ENCODE measurements around the gene L1CAM.
"Not testable (repeated sequence)": the region's sequence is repeated elsewhere in the genome, so short reads cannot be mapped to it uniquely, and the experiment has no call there.

L1CAM gene

DNA sequence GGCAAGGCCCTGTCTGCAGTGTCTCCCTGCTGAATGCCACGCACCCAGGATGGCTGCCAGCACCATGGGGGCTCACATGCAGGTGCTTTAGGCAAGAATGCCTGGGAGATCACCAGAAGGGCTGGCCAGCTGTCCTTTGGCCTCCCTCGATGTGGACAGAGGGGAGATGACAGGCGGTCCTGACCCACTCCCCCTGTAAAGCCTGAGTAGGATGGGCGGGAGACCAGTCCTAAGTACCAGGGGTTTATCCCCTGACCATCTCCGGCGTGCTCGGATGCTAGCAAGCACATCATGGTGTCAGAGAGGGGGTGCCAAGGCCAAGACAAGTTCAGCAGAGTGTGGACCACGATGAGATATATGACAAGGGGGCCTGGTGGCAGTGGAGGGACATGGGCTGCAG, 60.9 kb downstream of the L1CAM start:
- DNase-seq = no peak

DNA sequence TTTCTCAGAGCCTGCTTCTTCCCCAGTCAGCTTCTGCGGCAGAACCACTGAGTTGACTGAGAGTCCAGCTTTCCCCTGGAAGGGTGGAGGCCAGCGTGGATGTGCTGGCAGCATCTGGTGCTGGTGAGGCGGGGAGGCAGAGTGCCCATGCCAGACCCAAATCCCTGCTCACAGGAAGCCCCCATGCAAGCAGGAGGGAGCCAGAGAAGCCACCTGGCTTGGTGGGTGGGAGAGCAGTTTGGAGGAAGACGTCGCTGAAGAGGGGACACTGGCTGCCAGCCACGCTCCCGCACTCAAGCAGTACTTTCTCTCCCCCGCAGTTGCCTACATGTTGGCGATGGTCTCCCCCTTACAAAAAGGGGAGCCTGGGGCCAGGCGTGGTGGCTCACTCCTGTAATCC, 61.6 kb downstream of the L1CAM start:
- no peak for DNase-seq

DNA sequence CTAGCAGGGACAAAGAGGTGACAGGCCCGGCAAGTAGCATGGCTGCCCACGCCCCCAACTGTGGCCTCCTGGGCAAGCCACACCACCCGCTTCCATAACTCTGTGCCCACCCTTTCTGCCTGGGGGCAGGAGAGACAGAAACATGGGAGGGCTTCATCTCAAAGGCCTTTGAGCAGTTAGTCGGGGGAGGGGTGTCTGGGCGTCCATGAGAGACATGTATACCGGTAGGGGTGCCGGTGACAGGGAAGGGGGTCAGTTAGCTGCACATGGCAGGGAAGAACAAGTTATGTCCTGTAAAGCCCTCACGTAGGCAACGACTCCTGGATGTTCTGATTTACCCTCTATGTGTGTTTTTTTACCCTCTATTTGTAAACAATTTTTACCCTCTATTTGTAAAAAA, 64.9 kb downstream of the L1CAM start:
- DNase-seq = no peak

DNA sequence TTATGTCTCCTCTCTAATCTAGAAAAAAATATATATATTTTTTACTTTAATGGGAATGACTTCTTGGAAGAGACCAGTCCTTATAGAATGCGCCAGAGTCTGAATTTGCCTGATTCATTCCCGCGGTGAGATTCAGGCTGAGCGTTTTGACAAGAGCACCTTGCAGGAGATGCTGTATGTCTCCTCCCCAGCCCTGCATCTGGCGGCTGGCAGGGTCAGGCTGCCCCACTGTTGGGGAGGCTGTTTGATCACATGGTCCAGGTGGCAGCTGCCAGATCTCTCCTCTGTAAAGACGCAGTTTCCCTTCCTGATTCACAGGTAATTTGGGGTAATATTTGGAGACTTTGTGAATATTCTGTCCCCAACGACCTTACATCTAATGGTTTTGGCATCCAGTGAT, 65.4 kb downstream of the L1CAM start:
- no peak for DNase-seq

GRCh38 chrX:153819384-153820040, 66.5 kb downstream of the L1CAM start:
- DNase-seq = no peak

GRCh38 chrX:153818571-153819383, 67.2 kb downstream of the L1CAM start:
- DNase-seq = peak; percentile 63

DNA sequence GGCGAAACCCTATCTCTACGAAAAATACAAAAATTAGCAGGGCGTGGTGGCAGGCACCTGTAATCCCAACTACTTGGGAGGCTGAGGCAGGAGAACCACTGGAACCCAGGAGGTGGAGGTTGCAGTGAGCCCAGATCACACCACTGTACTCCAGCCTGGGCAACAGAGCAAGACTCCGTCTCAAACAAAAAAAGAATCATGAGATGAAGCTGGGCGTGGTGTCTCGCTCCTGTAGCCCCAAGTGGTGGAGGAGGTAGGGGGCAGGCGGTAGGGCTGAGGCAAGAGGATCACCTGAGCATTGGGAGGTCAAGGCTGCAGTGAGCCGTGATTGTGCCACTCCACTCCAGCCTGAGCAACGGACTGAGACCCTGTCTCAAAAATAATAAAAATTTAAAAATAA, 67.9 kb downstream of the L1CAM start:
- not testable (repeated sequence) for DNase-seq

- DNase-seq = peak; percentile 42
Observed at GRCh38 chrX:153816831-153817690, 68.9 kb downstream of the L1CAM start.

- DNase-seq = no peak
Observed at GRCh38 chrX:153814591-153815315, 71.2 kb downstream of the L1CAM start.

GRCh38 chrX:153813161-153813560, 72.8 kb downstream of the L1CAM start:
- no peak for DNase-seq

GRCh38 chrX:153812220-153812619, 73.8 kb downstream of the L1CAM start:
- DNase-seq = no peak
